Tibial artery (tissue), 4 donors: Measurements from ENCODE around the gene TP63.

ENCODE experiments used
- DNase-seq, 2 donors: peaks; one replicate each; pipeline ENCODE4 v3.0.0-alpha.2; 2019
- H3K27ac ChIP-seq, 2 donors: fragments of 200-600 bp; sonication (generic) in 1 of 2; 1 replicate in 1 of 2; 2 replicates in 1 of 2; pipeline ENCODE4 v1.5.1; 2018 to 2019; ENCODE audit warnings: mild to moderate bottlenecking in 1 of 2
- H3K27me3 ChIP-seq, 2 donors: fragments of 200-600 bp; sonication (generic) in 1 of 2; one replicate each; pipeline versions ENCODE4 v1.5.1 to v1.6.0; 2016 to 2019
- H3K36me3 ChIP-seq, 3 donors: fragments of 200-600 bp; sonication (generic) in 2 of 3; one replicate each; pipeline ENCODE4 v1.5.1; 2016 to 2019; ENCODE audit warnings: mild to moderate bottlenecking in 2 of 3
- H3K4me1 ChIP-seq, 4 donors: fragments of 200-600 bp; sonication (generic) in 2 of 4; 1 replicate in 3 of 4; 2 replicates in 1 of 4; pipeline ENCODE4 v1.5.1; 2016 to 2019
- H3K4me3 ChIP-seq, 2 donors: fragments of 200-600 bp; sonication (generic) in 1 of 2; 1 replicate in 1 of 2; 2 replicates in 1 of 2; pipeline ENCODE4 v1.5.1; 2018 to 2019; ENCODE audit warnings: mild to moderate bottlenecking in 2 of 2
- H3K9me3 ChIP-seq, 3 donors: fragments of 200-600 bp; sonication (generic) in 1 of 3; one replicate each; pipeline ENCODE4 v1.5.1; 2016 to 2019
- intact Hi-C: fragments of 100-400 bp; cut with DNase I; formaldehyde crosslinking; loops from one replicate; pipeline ENCODE4 v1.15.0; 2023; ENCODE audit warnings: low total_unique reads
- TF ChIP-seq, protein P1 (sequence below), 2 experiments: fragments of 200-600 bp in 1 of 2; fragments of 450-650 bp in 1 of 2; IDR thresholded peaks; one replicate each; pipeline ENCODE4 v1.5.1; 2017 to 2019; ENCODE audit warnings: antibody characterized with exemption in 2 of 2, mild to moderate bottlenecking in 1 of 2, moderate library complexity in 1 of 2

TP63 gene

GRCh38 chr3:189754356-189754755 lies 123.2 kb downstream of the TP63 start:
- no peak overlapping the region for H3K27ac ChIP-seq
- TF ChIP-seq, protein P1, sequence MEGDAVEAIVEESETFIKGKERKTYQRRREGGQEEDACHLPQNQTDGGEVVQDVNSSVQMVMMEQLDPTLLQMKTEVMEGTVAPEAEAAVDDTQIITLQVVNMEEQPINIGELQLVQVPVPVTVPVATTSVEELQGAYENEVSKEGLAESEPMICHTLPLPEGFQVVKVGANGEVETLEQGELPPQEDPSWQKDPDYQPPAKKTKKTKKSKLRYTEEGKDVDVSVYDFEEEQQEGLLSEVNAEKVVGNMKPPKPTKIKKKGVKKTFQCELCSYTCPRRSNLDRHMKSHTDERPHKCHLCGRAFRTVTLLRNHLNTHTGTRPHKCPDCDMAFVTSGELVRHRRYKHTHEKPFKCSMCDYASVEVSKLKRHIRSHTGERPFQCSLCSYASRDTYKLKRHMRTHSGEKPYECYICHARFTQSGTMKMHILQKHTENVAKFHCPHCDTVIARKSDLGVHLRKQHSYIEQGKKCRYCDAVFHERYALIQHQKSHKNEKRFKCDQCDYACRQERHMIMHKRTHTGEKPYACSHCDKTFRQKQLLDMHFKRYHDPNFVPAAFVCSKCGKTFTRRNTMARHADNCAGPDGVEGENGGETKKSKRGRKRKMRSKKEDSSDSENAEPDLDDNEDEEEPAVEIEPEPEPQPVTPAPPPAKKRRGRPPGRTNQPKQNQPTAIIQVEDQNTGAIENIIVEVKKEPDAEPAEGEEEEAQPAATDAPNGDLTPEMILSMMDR (IDR thresholded peaks at IDR 0.05), result no peak
- H3K36me3 ChIP-seq, result no peaks in the 10 kb centered on the region
- no peak for DNase-seq
- no peaks in the 10 kb centered on the region for H3K27me3 ChIP-seq
- no peaks in the 10 kb centered on the region for H3K9me3 ChIP-seq
- intact Hi-C loops, result no loop called here
- no peak overlapping the region for H3K4me3 ChIP-seq
- no peaks in the 10 kb centered on the region for H3K4me1 ChIP-seq

DNA sequence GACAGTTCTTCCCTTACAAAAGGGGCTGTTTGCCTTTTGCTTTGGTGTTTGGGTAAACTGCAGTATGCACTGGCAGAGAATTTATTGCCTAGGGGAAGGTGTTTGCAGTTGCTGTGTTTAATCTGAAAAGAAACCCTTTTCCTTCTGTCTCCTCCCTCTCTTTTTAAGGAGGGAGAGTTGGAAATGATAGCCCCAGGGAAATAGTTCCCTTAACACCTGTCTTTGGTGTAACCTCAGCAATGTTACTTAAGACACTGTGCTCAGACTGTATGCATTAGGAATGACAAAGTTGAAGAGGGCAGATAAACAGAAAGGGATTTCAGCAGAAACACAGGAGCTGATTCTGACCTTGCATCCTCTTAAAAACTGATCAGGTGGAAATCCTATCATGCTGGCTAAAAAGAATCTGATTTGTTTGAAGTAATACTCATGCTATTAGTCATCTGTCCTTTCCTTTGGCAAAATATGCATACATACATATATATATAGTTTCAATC lies 125.4 kb downstream of the TP63 start:
- no peaks in the 10 kb centered on the region for H3K9me3 ChIP-seq
- H3K27me3 ChIP-seq, result no peaks in the 10 kb centered on the region
- intact Hi-C loops, result no loop called here
- H3K4me1 ChIP-seq, result no peaks in the 10 kb centered on the region
- TF ChIP-seq, protein P1 (IDR thresholded peaks at IDR 0.05), result no peak
- no peaks in the 10 kb centered on the region for H3K36me3 ChIP-seq
- DNase-seq, result no peak
- H3K4me3 ChIP-seq, result no peak overlapping the region
- H3K27ac ChIP-seq, result no peak overlapping the region

DNA sequence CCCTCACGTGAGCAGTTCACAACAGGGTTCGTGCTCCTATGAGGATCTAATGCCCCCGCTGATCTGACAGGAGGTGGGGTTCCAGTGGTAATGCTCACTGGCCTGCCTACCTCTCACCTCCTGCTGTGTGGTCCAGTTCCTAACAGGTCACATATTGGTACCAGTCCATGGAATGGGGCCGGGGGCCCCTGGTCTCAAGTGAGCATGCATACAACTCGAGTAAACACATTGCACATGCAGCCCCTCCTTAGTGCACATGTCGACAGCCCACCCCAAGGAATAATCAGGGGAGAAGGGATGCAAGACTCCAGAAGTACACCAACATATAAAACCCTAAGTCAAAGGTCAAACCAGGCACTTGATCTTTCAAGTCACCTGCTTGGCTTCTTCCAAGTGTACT lies 127.0 kb downstream of the TP63 start:
- intact Hi-C loops, result no loop called here
- Histone ChIP-seq H3K9me3 (no peaks in the 10 kb centered on the region), H3K27ac (no peak overlapping the region), H3K4me3 (no peak overlapping the region), H3K36me3 (no peaks in the 10 kb centered on the region), H3K27me3 (no peaks in the 10 kb centered on the region), H3K4me1 (no peaks in the 10 kb centered on the region)
- no peak for DNase-seq
- TF ChIP-seq, protein P1 (IDR thresholded peaks at IDR 0.05), result no peak

DNA sequence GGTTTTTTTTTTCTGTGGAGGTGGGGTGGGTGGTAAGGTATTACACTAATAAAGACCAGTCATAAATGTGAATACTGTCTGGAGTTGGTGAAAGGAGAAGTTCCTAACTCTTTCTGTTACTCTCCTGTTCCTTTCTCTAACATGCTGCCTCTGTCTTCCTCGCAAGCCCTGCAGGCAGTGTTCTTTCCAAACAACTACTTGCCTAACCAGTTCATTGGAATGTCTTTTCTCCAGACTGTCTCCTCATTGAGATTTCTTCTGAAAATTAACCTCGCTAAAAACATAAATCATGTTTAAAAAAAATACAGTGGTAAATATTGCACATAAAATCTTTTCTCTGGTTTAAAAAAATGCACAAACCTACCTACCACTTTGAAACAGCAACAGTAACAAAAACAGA lies 135.2 kb downstream of the TP63 start:
- Histone ChIP-seq H3K27me3 (no peaks in the 10 kb centered on the region), H3K4me1 (no peaks in the 10 kb centered on the region), H3K4me3 (no peak overlapping the region), H3K9me3 (no peaks in the 10 kb centered on the region), H3K36me3 (no peaks in the 10 kb centered on the region), H3K27ac (no peak overlapping the region)
- no peak for DNase-seq
- intact Hi-C loops, result no loop called here
- TF ChIP-seq, protein P1 (IDR thresholded peaks at IDR 0.05), result no peak

DNA sequence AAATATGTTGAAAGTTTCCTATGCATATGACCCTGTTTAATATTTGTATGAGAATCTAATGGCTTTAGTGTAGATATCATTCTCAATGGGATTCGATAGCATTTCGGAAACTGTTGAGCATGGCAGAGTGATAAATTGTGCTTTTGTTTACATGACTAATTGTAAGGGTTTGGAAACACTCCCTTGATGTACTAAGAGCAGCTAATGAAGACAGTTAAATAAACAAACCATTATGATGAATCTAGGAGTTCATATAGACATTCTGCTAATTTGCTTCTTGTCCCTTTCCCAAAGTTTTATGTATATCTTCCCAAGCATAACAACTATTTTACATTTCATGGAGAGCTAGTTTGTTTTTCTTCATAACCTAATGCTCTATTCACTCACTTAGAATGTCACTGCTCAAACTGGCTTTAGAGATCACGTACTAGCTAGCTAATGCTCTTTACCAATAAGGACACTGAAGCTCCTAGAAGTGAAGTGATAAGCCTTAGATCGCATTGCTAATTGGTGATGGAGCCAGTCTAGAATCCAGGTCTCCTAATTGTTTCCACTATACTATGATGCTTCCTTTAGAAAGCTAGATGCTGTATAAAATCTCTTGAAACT lies 140.8 kb downstream of the TP63 start:
- H3K27me3 ChIP-seq, result no peaks in the 10 kb centered on the region
- H3K36me3 ChIP-seq, result no peaks in the 10 kb centered on the region
- TF ChIP-seq, protein P1 (IDR thresholded peaks at IDR 0.05), result no peak
- H3K4me3 ChIP-seq, result no peak overlapping the region
- H3K4me1 ChIP-seq, result peaks cover 0 to 9% (median 1%) of the 10 kb centered on the region in 4 donors
- no peak for DNase-seq
- H3K9me3 ChIP-seq, result no peaks in the 10 kb centered on the region
- intact Hi-C loops, result no loop called here
- no peak overlapping the region for H3K27ac ChIP-seq

DNA sequence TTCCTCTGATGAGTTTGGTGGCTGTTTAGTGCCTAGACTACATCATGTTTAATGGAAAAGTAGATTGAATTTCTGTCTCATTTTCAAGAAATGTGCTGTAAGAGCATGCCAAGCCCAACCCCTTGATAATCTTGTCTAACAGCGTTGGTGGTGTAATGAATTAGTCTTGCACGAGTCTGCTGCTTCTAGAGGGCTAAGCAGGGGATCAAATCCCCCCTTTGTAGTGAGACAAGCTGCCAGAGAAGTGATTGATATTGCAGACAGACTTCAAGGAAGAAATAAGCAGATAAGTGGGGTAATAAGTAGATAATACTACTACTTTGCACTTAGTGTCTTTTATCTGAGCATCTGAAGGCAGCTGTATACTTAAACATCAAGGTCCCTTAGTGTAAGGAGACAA lies 141.4 kb downstream of the TP63 start:
- Histone ChIP-seq H3K27me3 (no peaks in the 10 kb centered on the region), H3K4me1 (peaks cover 0 to 9% (median 1%) of the 10 kb centered on the region in 4 donors), H3K36me3 (no peaks in the 10 kb centered on the region), H3K9me3 (no peaks in the 10 kb centered on the region), H3K27ac (no peak overlapping the region), H3K4me3 (no peak overlapping the region)
- intact Hi-C loops, result no loop called here
- TF ChIP-seq, protein P1 (IDR thresholded peaks at IDR 0.05), result no peak
- DNase-seq, result no peak
